HUES48 (cell line): Measurements from ENCODE around the gene MICU2.

Source experiments
- H3K27ac ChIP-seq: one replicate; pipeline ENCODE4 v1.7.0; 2013; ENCODE audit warnings: low read depth, low read length, inconsistent platforms
- H3K27me3 ChIP-seq: 2 replicates; pipeline ENCODE4 v1.6.1; 2013; ENCODE audit warnings: mild to moderate bottlenecking, low read length; ENCODE audit not compliant: control insufficient read depth, insufficient read depth
- H3K36me3 ChIP-seq: 2 replicates; pipeline ENCODE4 v1.6.1; 2013; ENCODE audit warnings: low read length; ENCODE audit not compliant: control insufficient read depth, insufficient read depth
- H3K4me1 ChIP-seq: 2 replicates; pipeline ENCODE4 v1.6.1; 2013; ENCODE audit warnings: mild to moderate bottlenecking, low read length; ENCODE audit not compliant: control insufficient read depth, insufficient read depth
- H3K4me3 ChIP-seq: 2 replicates; pipeline ENCODE4 v1.5.1; 2013; ENCODE audit warnings: mild to moderate bottlenecking, low read depth, low read length
- H3K9ac ChIP-seq: 2 replicates; pipeline ENCODE4 v1.6.1; 2013; ENCODE audit warnings: mild to moderate bottlenecking, low read depth, low read length, moderate library complexity
- H3K9me3 ChIP-seq: 2 replicates; pipeline ENCODE4 v1.6.1; 2013; ENCODE audit warnings: low read length; ENCODE audit not compliant: control insufficient read depth, insufficient read depth

The MICU2 gene, protein sequence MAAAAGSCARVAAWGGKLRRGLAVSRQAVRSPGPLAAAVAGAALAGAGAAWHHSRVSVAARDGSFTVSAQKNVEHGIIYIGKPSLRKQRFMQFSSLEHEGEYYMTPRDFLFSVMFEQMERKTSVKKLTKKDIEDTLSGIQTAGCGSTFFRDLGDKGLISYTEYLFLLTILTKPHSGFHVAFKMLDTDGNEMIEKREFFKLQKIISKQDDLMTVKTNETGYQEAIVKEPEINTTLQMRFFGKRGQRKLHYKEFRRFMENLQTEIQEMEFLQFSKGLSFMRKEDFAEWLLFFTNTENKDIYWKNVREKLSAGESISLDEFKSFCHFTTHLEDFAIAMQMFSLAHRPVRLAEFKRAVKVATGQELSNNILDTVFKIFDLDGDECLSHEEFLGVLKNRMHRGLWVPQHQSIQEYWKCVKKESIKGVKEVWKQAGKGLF

DNA sequence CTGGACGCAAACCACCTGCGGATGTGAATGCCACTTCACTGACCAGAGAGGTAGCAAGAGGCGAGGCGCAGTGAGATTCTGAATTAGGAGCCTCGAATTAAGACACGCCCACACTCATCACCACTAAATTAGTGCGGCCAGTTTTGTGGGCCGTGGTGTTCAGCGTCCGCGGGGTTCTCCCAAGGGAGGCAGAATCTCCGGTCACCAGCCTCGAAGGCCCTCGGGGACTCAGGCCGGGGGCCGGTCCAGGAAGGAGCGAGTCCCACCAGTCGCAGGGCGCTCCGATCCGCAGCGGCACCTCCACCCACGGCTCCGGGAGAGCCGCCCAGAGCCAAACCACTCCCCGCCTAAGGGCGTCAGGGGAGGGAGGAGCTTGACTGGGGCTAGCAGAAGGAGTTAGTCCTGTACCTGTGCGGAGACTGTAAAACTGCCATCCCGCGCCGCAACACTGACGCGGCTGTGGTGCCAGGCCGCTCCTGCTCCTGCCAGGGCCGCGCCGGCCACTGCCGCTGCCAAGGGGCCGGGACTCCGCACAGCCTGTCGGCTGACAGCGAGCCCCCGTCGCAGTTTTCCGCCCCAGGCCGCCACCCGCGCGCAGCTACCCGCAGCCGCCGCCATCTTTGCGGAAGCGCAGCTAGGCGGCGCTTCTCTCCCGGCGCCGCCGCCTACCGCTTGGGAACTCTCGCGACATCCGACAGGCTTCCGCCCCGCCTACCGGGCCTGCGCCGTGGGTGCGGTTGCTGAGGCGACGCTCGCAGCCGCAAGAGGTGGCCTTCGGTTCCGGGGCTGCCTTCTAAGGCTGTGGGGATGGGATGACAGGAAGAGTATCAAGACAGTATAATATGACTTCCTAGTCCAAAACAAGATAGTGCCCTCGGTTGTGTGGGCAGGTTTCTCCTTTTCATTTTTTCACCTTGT lies at the start of gene MICU2:
Gene MICU2 (minus strand): TSS at position 640 of the 918 bp plus-strand sequence. CDS start 22 bp downstream, at position 618.
- Histone ChIP-seq H3K9me3 (no peaks in the 10 kb centered on the region), H3K4me1 (no peaks in the 10 kb centered on the region), H3K36me3 (peaks cover 4% of the 10 kb centered on the region; the same call in 1 of the 2 replicates), H3K4me3 (peak within 1 kb of the TSS; percentile 87), H3K27me3 (peaks cover 5% of the 10 kb centered on the region; the same call in 1 of the 2 replicates), H3K9ac (peak within 1 kb of the TSS; percentile 95), H3K27ac (peak within 1 kb of the TSS; percentile 99)

DNA sequence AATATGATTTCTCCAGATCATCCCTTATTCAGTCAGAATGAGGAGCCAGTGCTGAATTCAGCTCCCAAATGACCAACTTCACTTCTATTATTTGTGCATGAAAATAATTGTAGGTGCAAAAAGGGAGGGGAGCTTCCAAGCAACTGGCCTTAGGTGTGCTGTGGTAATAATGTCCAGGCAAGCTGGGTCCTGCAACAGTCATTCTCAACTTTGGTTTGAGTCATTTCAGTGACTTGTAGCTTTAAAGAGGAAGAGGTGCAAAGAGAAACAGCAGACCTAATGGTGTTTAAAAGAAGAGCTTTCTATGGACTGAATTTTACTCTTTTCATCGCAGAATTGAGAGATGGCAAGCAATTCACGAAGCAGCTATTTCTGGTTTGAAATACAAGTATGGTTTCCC lies 37.7 kb upstream of the MICU2 start:
- H3K9ac ChIP-seq, result no peak overlapping the region
- H3K4me3 ChIP-seq, result no peak overlapping the region
- no peak overlapping the region for H3K27ac ChIP-seq
- no peaks in the 10 kb centered on the region for H3K4me1 ChIP-seq
- H3K9me3 ChIP-seq, result no peaks in the 10 kb centered on the region
- no peaks in the 10 kb centered on the region; the same call in 1 of the 2 replicates for H3K27me3 ChIP-seq
- no peaks in the 10 kb centered on the region for H3K36me3 ChIP-seq

DNA sequence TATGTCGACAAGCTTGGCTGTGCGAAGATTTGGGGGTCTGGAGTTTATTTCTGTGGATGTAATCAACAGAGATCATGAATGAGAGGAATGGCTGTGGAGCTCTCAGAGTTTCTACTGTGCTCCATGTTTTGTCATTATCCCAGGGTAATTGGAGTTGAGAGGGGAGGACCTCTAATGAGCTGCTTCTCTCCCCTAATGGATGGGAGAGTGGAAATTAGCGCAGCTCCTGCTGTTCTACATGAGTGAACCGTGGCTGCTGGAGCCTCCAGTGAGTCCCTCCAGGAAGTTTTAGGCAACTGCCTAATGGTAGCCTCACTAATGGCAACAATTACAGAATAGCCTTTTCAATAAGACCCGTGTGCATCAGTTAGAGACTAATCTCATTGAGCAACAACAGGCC lies 35.6 kb upstream of the MICU2 start:
- Histone ChIP-seq H3K27ac (no peak overlapping the region), H3K4me3 (no peak overlapping the region), H3K36me3 (no peaks in the 10 kb centered on the region), H3K9me3 (no peaks in the 10 kb centered on the region), H3K27me3 (no peaks in the 10 kb centered on the region), H3K4me1 (no peaks in the 10 kb centered on the region), H3K9ac (no peak overlapping the region)

DNA sequence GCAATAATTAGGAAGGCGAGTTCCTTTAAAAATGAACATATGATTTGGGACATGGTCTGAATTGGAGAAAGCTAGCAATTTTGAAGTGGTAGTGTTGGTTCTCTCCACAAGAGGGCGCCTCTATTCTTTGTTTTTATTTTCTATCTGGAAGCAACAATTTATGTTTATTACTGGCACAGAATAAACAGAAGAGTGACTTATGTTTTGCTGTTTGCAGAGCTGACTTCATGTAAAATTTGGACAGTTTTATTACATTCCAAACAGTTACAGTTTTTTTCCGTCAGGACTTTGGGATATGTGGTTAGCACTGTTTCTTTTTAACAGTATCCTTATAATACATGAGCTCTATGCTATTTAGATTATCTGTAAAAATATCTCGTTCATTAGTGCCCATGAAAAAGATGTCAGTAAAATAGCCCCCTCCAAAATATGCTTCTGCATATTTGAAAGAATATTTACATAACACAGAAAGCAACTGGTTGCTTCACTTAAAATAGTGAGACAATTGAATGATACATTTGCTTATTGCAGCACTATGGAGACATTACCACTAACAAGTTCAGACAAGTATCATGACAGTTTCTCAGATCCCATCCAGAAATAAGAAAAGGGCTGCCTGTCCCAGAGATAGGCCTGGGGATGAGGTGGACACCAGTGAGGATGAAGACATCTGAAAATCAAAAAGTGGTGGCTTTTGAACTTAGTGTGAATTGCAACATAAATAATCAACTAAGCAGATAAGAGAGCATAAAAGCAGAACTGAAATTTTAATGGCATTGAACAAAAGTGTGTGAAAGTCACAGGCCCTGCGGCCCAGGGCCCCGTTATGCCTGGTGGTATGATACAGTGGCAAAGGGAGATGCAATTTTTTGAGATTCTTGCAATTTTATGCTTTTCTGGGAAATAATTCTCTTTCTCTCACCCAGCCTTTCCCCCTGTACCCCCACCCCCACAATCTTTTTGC lies 34.6 kb upstream of the MICU2 start:
- Histone ChIP-seq H3K9me3 (no peaks in the 10 kb centered on the region), H3K27me3 (no peaks in the 10 kb centered on the region), H3K4me3 (no peak overlapping the region), H3K27ac (no peak overlapping the region), H3K9ac (no peak overlapping the region), H3K36me3 (no peaks in the 10 kb centered on the region), H3K4me1 (no peaks in the 10 kb centered on the region)

DNA sequence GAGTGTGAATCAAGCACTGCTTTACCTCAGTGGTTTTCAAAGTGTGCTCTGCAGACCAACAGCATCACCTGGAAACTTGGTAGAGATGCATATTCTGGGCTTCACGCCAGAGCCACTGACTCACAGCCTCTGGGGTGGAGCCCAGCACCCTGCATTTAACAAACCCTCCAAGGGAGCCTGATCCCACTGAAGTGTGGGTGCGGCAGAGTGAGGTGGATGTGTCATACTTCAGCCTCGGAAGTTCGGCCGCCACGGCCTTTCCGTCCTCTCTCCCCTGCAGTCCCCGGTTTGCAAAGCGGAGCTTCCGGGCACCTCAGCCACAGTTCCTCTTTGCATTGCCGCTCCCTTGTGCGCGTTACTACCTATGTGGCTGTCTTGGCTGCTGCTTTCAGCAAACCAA lies 33.3 kb upstream of the MICU2 start:
- no peaks in the 10 kb centered on the region for H3K36me3 ChIP-seq
- no peak overlapping the region for H3K9ac ChIP-seq
- no peaks in the 10 kb centered on the region for H3K4me1 ChIP-seq
- H3K4me3 ChIP-seq, result no peak overlapping the region
- H3K27me3 ChIP-seq, result no peaks in the 10 kb centered on the region
- no peaks in the 10 kb centered on the region for H3K9me3 ChIP-seq
- no peak overlapping the region for H3K27ac ChIP-seq

DNA sequence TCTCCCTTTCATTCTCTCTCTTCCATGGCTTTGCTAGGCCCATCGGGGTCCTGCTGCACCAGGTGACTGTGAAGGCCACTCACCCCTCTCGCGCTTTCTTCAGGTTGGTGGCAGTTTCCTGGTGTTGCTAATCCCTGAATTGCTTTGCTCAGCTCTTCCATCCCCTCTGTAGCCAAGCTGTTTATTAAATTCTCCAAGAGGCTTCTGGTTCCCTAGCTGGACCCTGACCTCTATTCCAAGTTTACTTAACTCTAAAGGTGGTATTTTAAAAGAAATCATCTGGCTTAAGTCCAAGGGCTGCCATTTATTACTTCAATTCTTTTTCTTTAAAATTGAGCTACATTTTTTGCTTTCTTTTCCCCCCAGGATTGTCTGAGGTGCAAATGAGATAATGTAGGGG lies 32.7 kb upstream of the MICU2 start:
- no peak overlapping the region for H3K27ac ChIP-seq
- H3K4me1 ChIP-seq, result no peaks in the 10 kb centered on the region
- H3K27me3 ChIP-seq, result no peaks in the 10 kb centered on the region
- H3K9me3 ChIP-seq, result 0 out of 2 replicates have a peak, but pooled peaks cover 2% of the 10 kb centered on the region
- H3K9ac ChIP-seq, result no peak overlapping the region
- no peak overlapping the region for H3K4me3 ChIP-seq
- H3K36me3 ChIP-seq, result no peaks in the 10 kb centered on the region

DNA sequence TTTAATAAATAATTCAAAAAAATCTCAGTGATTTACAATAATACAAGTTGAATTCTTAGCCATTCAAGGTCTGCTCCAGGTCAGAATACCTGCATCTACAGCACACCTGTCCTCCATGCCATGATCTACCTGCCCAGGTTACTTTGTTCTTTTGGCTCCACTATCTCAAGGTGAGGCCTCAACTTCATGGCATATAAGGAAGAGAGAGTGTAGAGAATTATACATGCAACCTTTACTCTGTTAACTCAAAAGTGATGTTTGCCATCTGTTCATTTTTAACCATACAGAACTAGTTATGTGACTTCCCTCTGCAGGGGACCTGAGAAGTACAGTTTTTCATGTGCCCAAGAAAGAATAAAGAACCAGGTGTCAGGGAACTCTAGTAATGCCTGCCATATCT lies 28.2 kb upstream of the MICU2 start:
- Histone ChIP-seq H3K4me3 (no peak overlapping the region), H3K27ac (no peak overlapping the region), H3K9me3 (0 out of 2 replicates have a peak, but pooled peaks cover 7% of the 10 kb centered on the region), H3K4me1 (no peaks in the 10 kb centered on the region), H3K27me3 (no peaks in the 10 kb centered on the region), H3K9ac (no peak overlapping the region), H3K36me3 (no peaks in the 10 kb centered on the region)

DNA sequence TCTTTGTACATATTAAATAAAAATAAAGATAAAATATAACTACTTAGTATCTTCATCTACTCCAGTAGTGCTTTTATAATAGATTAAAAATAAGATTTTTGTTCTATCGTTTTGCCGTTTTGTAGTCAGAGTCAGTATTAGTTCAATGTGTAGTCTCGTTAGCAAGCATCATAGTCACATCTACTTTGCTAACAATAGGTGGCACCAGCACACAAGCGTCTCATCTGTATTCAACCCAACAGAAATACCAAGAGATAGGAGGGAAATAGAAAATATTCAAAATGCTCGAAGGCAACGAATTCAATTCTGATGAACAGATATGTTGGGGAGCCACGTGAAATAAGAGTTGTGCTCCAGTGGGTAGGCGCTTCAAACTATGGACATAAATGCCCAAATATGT lies 21.4 kb upstream of the MICU2 start:
- Histone ChIP-seq H3K9ac (no peak overlapping the region), H3K27ac (no peak overlapping the region), H3K4me1 (no peaks in the 10 kb centered on the region), H3K9me3 (no peaks in the 10 kb centered on the region), H3K4me3 (no peak overlapping the region), H3K27me3 (no peaks in the 10 kb centered on the region), H3K36me3 (no peaks in the 10 kb centered on the region)

DNA sequence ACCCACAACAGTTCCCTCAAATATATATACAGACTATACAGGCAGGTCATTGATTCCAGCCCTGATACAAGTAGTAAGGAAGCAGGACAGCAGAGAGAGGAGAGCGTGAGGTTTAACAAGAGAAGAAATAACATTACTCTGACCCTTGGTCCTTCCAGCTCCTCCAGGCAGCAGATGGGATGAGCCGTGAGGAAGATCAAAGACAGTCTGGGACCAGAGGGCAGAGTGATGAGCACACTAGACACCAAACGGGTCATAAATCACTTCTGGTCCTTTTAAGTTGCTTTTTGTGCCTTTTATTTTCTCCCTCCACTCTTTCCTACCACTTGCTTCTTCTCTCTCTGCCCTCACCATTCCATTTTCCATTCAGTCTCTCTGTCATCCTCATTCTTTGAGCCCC lies 16.9 kb upstream of the MICU2 start:
- Histone ChIP-seq H3K4me3 (no peak overlapping the region), H3K27me3 (no peaks in the 10 kb centered on the region), H3K36me3 (no peaks in the 10 kb centered on the region), H3K4me1 (no peaks in the 10 kb centered on the region), H3K9me3 (no peaks in the 10 kb centered on the region), H3K9ac (no peak overlapping the region), H3K27ac (no peak overlapping the region)

DNA sequence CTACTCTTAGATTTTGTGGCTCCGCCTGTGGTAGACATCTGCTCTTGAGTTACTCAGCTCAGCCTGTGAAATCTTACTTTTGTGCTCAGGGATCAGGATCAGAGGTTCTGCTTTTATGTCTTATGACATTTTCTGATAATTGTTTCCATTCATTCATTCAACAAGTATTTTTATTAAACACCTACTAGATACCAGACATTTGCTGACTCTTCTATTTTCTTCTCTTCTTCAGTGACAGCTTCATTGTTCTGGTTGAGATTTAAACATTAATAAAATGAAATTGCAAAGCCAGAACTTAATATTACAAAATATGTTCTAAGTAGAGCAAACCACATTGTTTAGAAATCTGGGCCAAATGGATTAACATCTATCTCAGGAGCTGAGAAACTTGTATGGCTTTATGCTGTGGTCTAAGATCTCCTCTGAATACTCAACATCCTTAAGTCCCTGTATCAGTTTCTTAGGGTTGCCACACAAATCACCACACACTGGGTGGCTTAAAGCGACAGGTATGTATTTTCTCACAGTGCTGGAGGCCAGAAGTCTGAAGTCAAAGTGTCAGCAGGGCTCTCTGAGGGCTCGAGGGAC lies 15.8 kb upstream of the MICU2 start:
- Histone ChIP-seq H3K27ac (no peak overlapping the region), H3K9me3 (no peaks in the 10 kb centered on the region), H3K4me1 (no peaks in the 10 kb centered on the region), H3K36me3 (no peaks in the 10 kb centered on the region), H3K4me3 (no peak overlapping the region), H3K27me3 (no peaks in the 10 kb centered on the region), H3K9ac (no peak overlapping the region)
